Liver (tissue), 9 donors: Measurements from ENCODE around the gene LYPD3. TPM values are rescaled to one million over a fixed set of nuclear protein-coding genes. Genes with fewer than 3 reads are reported as not detected.
A peak's percentile ranks its signal among the peaks of the same experiment; 100 is the strongest.

ENCODE experiments used
- DNase-seq: peaks from one replicate; pipeline ENCODE4 v3.0.0-alpha.2; 2017; ENCODE audit warnings: low spot score
- H3K27ac ChIP-seq, 2 donors: one replicate each; pipeline ENCODE4 v1.7.0; 2013; ENCODE audit warnings: inconsistent platforms in 2 of 2, low read length in 2 of 2, control low read depth in 1 of 2, low read depth in 1 of 2, mild to moderate bottlenecking in 1 of 2
- H3K27me3 ChIP-seq, 4 donors: one replicate each; pipeline versions ENCODE4 v1.6.1 to v1.7.0; 2013; ENCODE audit warnings: low read length in 3 of 4, inconsistent platforms in 1 of 4, mild to moderate bottlenecking in 1 of 4, moderate library complexity in 1 of 4; ENCODE audit not compliant: control insufficient read depth in 4 of 4, insufficient read depth in 4 of 4
- H3K36me3 ChIP-seq, 4 donors: one replicate each; pipeline versions ENCODE4 v1.6.1 to v1.7.0; 2013; ENCODE audit warnings: low read length in 3 of 4, mild to moderate bottlenecking in 3 of 4, low read depth in 1 of 4, moderate library complexity in 1 of 4; ENCODE audit not compliant: control insufficient read depth in 4 of 4, insufficient read depth in 3 of 4
- H3K4me1 ChIP-seq, 4 donors: one replicate each; pipeline versions ENCODE4 v1.6.1 to v1.7.0; 2013; ENCODE audit warnings: low read length in 3 of 4, mild to moderate bottlenecking in 3 of 4, moderate library complexity in 1 of 4; ENCODE audit not compliant: control insufficient read depth in 4 of 4, insufficient read depth in 4 of 4
- H3K4me3 ChIP-seq, 3 donors: one replicate each; pipeline versions ENCODE4 v1.6.1 to v1.7.0; 2013; ENCODE audit warnings: low read length in 3 of 3, control low read depth in 1 of 3, low read depth in 1 of 3, mild to moderate bottlenecking in 1 of 3
- H3K9ac ChIP-seq, 2 donors: one replicate each; pipeline ENCODE4 v1.7.0; 2013; ENCODE audit warnings: low read length in 2 of 2, mild to moderate bottlenecking in 2 of 2, moderate library complexity in 2 of 2, control low read depth in 1 of 2, low read depth in 1 of 2
- H3K9me3 ChIP-seq, 4 donors: one replicate each; pipeline versions ENCODE4 v1.6.1 to v1.7.0; 2013; ENCODE audit warnings: low read length in 3 of 4; ENCODE audit not compliant: control insufficient read depth in 4 of 4
- ATF3 ChIP-seq: IDR thresholded peaks from 2 replicates; pipeline ENCODE4 v1.6.1; 2016; ENCODE audit warnings: antibody characterized with exemption
- CTCF ChIP-seq: fragments of 150-350 bp; IDR thresholded peaks from 2 replicates; pipeline ENCODE4 v1.5.1; 2017; ENCODE audit warnings: improper control_type of control experiment, low read depth, low read length; ENCODE audit not compliant: missing input control
- EGR1 ChIP-seq, 2 donors: IDR thresholded peaks; 2 replicates each; pipeline ENCODE4 v1.6.1; 2016 to 2018; ENCODE audit warnings: antibody characterized with exemption in 2 of 2, low read depth in 2 of 2
- FOXA1 ChIP-seq: IDR thresholded peaks from 2 replicates; pipeline ENCODE4 v1.6.1; 2016; ENCODE audit warnings: antibody characterized with exemption
- FOXA2 ChIP-seq: IDR thresholded peaks from 2 replicates; pipeline ENCODE4 v1.6.1; 2016; ENCODE audit warnings: antibody characterized with exemption
- GABPA ChIP-seq, 2 donors: IDR thresholded peaks in 1 of 2; conservative IDR thresholded peaks in 1 of 2; 2 replicates each; pipeline ENCODE4 v1.6.1; 2016; ENCODE audit warnings: antibody characterized with exemption in 2 of 2, mild to moderate bottlenecking in 1 of 2, moderate library complexity in 1 of 2
- HNF4A ChIP-seq, 2 donors: conservative IDR thresholded peaks; 2 replicates each; pipeline ENCODE4 v1.6.1; 2016; ENCODE audit warnings: antibody characterized with exemption in 2 of 2, mild to moderate bottlenecking in 2 of 2
- HNF4G ChIP-seq: IDR thresholded peaks from 2 replicates; pipeline ENCODE4 v1.6.1; 2016; ENCODE audit warnings: antibody characterized with exemption
- JUND ChIP-seq, 2 donors: IDR thresholded peaks; 2 replicates each; pipeline ENCODE4 v1.6.1; 2016; ENCODE audit warnings: antibody characterized with exemption in 2 of 2
- MAX ChIP-seq: IDR thresholded peaks from 2 replicates; pipeline ENCODE4 v1.6.1; 2016; ENCODE audit warnings: antibody characterized with exemption
- NR2F2 ChIP-seq: IDR thresholded peaks from 2 replicates; pipeline ENCODE4 v1.6.1; 2016; ENCODE audit warnings: antibody characterized with exemption
- RAD21 ChIP-seq, 2 donors: IDR thresholded peaks; 2 replicates each; pipeline ENCODE4 v1.6.1; 2016; ENCODE audit warnings: antibody characterized with exemption in 2 of 2, mild to moderate bottlenecking in 2 of 2
- REST ChIP-seq: IDR thresholded peaks from 2 replicates; pipeline ENCODE4 v1.6.1; 2016; ENCODE audit warnings: antibody characterized with exemption, mild to moderate bottlenecking
- RXRA ChIP-seq, 2 donors: IDR thresholded peaks; 2 replicates each; pipeline ENCODE4 v1.6.1; 2017 to 2018; ENCODE audit warnings: antibody characterized with exemption in 2 of 2, mild to moderate bottlenecking in 1 of 2
- SP1 ChIP-seq: IDR thresholded peaks from 2 replicates; pipeline ENCODE4 v1.6.1; 2018; ENCODE audit warnings: antibody characterized with exemption, mild to moderate bottlenecking
- TAF1 ChIP-seq: conservative IDR thresholded peaks from 2 replicates; pipeline ENCODE4 v1.6.1; 2016; ENCODE audit warnings: antibody characterized with exemption, mild to moderate bottlenecking
- YY1 ChIP-seq: IDR thresholded peaks from 2 replicates; pipeline ENCODE4 v1.6.1; 2016; ENCODE audit warnings: antibody characterized with exemption, mild to moderate bottlenecking
- ZBTB33 ChIP-seq: IDR thresholded peaks from 2 replicates; pipeline ENCODE4 v1.6.1; 2016; ENCODE audit warnings: antibody characterized with exemption
- WGBS: extraction: QIAGEN DNeasy Blood & Tissue Kit; methylation state at CpG from one replicate; pipeline ENCODE4 v1.1.7; 2013; 5-methylcytosine and 5-hydroxymethylcytosine counted together
- polyA plus RNA-seq, 2 donors: library from polyadenylated mRNA; stranded (reverse) in 1 of 2; unstranded in 1 of 2; fragments of 200-250 nt in 1 of 2; fragments of >200 nt in 1 of 2; fragmentation: Nextera tagmentation in 1 of 2; extraction: Ambion mirVana in 1 of 2; gene quantifications; one replicate each; pipeline versions ENCODE4 v1.2.1 to v1.2.3, GENCODE V29; 2013 to 2015
- total RNA-seq, 2 donors: library from RNA; depleted of rRNA; stranded (reverse); fragments of >200 nt; gene quantifications; one replicate each; pipeline ENCODE4 v1.2.3, GENCODE V29; 2014
- donor health status: healthy.
- donor health status: healthy.
- donor health status: healthy.
- donor health status: healthy.
- donor health status: healthy.

Gene LYPD3
- total and polyA plus RNA-seq, 4 donors: 0.08 to 0.38 (median 0.18) TPM

GRCh38 chr19:43490759-43491158, 25.4 kb upstream of the LYPD3 start:
- H3K4me3 ChIP-seq: no peak overlapping the region
- no peak for TF ChIP-seq CTCF
- TF ChIP-seq NR2F2: no peak
- no peak for TF ChIP-seq RXRA (IDR thresholded peaks at IDR 0.05)
- no peak for TF ChIP-seq HNF4G
- TF ChIP-seq SP1: no peak
- TF ChIP-seq ATF3: no peak
- no peak for TF ChIP-seq GABPA (IDR thresholded peaks at IDR 0.05 in 1 of 2, conservative IDR thresholded peaks at IDR 0.05 in 1 of 2)
- no peak for TF ChIP-seq MAX
- no peak for TF ChIP-seq EGR1 (IDR thresholded peaks at IDR 0.05; ENCODE audit: low read depth in 2 of 2)
- TF ChIP-seq FOXA2: no peak
- no peak for TF ChIP-seq JUND (IDR thresholded peaks at IDR 0.05)
- TF ChIP-seq ZBTB33: no peak
- no peak for TF ChIP-seq HNF4A (conservative IDR thresholded peaks at IDR 0.05)
- no peak for TF ChIP-seq TAF1
- TF ChIP-seq RAD21 (IDR thresholded peaks at IDR 0.05): no peak
- DNase-seq: no peak
- H3K9me3 ChIP-seq: no peaks in the 10 kb centered on the region
- 83% methylated on average over 5 of the region's 5 CpGs for WGBS
- no peaks in the 10 kb centered on the region for H3K27me3 ChIP-seq
- H3K4me1 ChIP-seq: peaks cover 3 to 8% (median 5%) of the 10 kb centered on the region in 4 donors
- H3K27ac ChIP-seq: no peak overlapping the region
- H3K9ac ChIP-seq: no peak overlapping the region
- H3K36me3 ChIP-seq: peaks cover 3 to 23% (median 7%) of the 10 kb centered on the region in 4 donors

GRCh38 chr19:43489979-43490599, 24.7 kb upstream of the LYPD3 start:
- 87% methylated on average over 7 of the region's 7 CpGs for WGBS
- no peak overlapping the region for H3K9ac ChIP-seq
- H3K27me3 ChIP-seq: no peaks in the 10 kb centered on the region
- H3K9me3 ChIP-seq: no peaks in the 10 kb centered on the region
- peak overlapping the region in 1 of 2 donors; percentile 41 for H3K27ac ChIP-seq
- peaks cover 0 to 19% (median 2%) of the 10 kb centered on the region in 4 donors for H3K36me3 ChIP-seq
- DNase-seq: no peak
- peaks cover 3 to 8% (median 5%) of the 10 kb centered on the region in 4 donors for H3K4me1 ChIP-seq
- H3K4me3 ChIP-seq: no peak overlapping the region
- TF ChIP-seq RAD21 (IDR thresholded peaks at IDR 0.05) (no peak), FOXA2 (no peak), ATF3 (no peak), NR2F2 (no peak), HNF4G (no peak), RXRA (IDR thresholded peaks at IDR 0.05) (peak; percentile 29 to 38), EGR1 (IDR thresholded peaks at IDR 0.05; ENCODE audit: low read depth in 2 of 2) (peak in 1 of 2 donors; percentile 35), CTCF (no peak), YY1 (no peak), JUND (IDR thresholded peaks at IDR 0.05) (no peak), TAF1 (no peak), REST (no peak), HNF4A (conservative IDR thresholded peaks at IDR 0.05) (peak; percentile 30 to 47), FOXA1 (no peak), SP1 (peak; percentile 31), GABPA (IDR thresholded peaks at IDR 0.05 in 1 of 2, conservative IDR thresholded peaks at IDR 0.05 in 1 of 2) (no peak), MAX (peak; percentile 60)
